HFF-Myc (cell line): ENCODE data around the gene TBC1D22A.

Experiments
- DNase-seq: peaks from one replicate; pipeline ENCODE4 v3.0.0-alpha.2; 2011; ENCODE audit warnings: low read depth; ENCODE audit errors: extremely low read depth
- H3K4me3 ChIP-seq: replicated peaks from 2 replicates; pipeline ENCODE4 v1.5.1; 2011; ENCODE audit warnings: low read depth, mild to moderate bottlenecking, control low read depth, low read length
- CTCF ChIP-seq: IDR thresholded peaks from 2 replicates; pipeline ENCODE4 v1.5.1; 2012; ENCODE audit warnings: mild to moderate bottlenecking, low read depth, low read length, control low read depth; ENCODE audit errors: missing control alignments

Gene TBC1D22A

GRCh38 chr22:46764779-46765485 is 2.5 kb downstream of the TBC1D22A start:
- no peak for DNase-seq
- TF ChIP-seq CTCF = no peak
- no peak overlapping the region for H3K4me3 ChIP-seq

GRCh38 chr22:46766611-46767010 is 4.2 kb downstream of the TBC1D22A start:
- no peak for DNase-seq
- TF ChIP-seq CTCF = no peak
- H3K4me3 ChIP-seq = no peak overlapping the region

- H3K4me3 ChIP-seq = no peak overlapping the region
- no peak for TF ChIP-seq CTCF
- DNase-seq = no peak
Measured at GRCh38 chr22:46767249-46767985, 5.0 kb downstream of the TBC1D22A start.

- no peak overlapping the region for H3K4me3 ChIP-seq
- no peak for TF ChIP-seq CTCF
- DNase-seq = no peak
Measured at GRCh38 chr22:46769191-46769675, 6.8 kb downstream of the TBC1D22A start.

- no peak for DNase-seq
- H3K4me3 ChIP-seq = no peak overlapping the region
- no peak for TF ChIP-seq CTCF
Measured at GRCh38 chr22:46769706-46770105, 7.3 kb downstream of the TBC1D22A start.

GRCh38 chr22:46770151-46770641 is 7.7 kb downstream of the TBC1D22A start:
- no peak for TF ChIP-seq CTCF

More at GRCh38 chr22:46770151-46770641, 7.7 kb downstream of the TBC1D22A start:
- H3K4me3 ChIP-seq = no peak overlapping the region
- DNase-seq = no peak
